B cell (primary cell): Measurements from ENCODE around the gene TMC8.

Experiments
- EZH2 ChIP-seq: IDR thresholded peaks from 2 replicates; pipeline ENCODE4 v1.6.1; 2012; ENCODE audit warnings: borderline replicate concordance, low read depth, mild to moderate bottlenecking, moderate library complexity, low read length; ENCODE audit not compliant: insufficient read depth, poor library complexity, severe bottlenecking
- TF ChIP-seq, protein P1 (sequence below): fragments of 200-600 bp; IDR thresholded peaks from one replicate; pipeline ENCODE4 v1.8.0; 2022; ENCODE audit warnings: antibody characterized with exemption, mild to moderate bottlenecking

- TF ChIP-seq, protein P1, sequence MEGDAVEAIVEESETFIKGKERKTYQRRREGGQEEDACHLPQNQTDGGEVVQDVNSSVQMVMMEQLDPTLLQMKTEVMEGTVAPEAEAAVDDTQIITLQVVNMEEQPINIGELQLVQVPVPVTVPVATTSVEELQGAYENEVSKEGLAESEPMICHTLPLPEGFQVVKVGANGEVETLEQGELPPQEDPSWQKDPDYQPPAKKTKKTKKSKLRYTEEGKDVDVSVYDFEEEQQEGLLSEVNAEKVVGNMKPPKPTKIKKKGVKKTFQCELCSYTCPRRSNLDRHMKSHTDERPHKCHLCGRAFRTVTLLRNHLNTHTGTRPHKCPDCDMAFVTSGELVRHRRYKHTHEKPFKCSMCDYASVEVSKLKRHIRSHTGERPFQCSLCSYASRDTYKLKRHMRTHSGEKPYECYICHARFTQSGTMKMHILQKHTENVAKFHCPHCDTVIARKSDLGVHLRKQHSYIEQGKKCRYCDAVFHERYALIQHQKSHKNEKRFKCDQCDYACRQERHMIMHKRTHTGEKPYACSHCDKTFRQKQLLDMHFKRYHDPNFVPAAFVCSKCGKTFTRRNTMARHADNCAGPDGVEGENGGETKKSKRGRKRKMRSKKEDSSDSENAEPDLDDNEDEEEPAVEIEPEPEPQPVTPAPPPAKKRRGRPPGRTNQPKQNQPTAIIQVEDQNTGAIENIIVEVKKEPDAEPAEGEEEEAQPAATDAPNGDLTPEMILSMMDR = no peak
- TF ChIP-seq EZH2 = no peak
Observed at GRCh38 chr17:78151514-78152008, 21.0 kb downstream of the TMC8 start.
